ENCODE measurements around the gene MSI2.

MSI2 gene

GRCh38 chr17:57631871-57632270 is 375.5 kb downstream of the MSI2 start:
- Histone ChIP-seq H2BK15ac (replicated peaks; ENCODE audit: low read depth) (no peak overlapping the region), H2BK5ac (ENCODE audit: low read length) (no peak overlapping the region), H4K5ac (ENCODE audit: low read length) (no peak overlapping the region), H3K79me2 (ENCODE audit: control insufficient read depth, insufficient read depth, low read length) (no peaks in the 10 kb centered on the region), H3K79me1 (ENCODE audit: low read length) (no peaks in the 10 kb centered on the region), H2AK5ac (ENCODE audit: low read length) (no peak overlapping the region), H3K23ac (ENCODE audit: low read length) (no peak overlapping the region), H3K27ac (ENCODE audit: low read depth, low read length) (no peak overlapping the region), H3K9ac (ENCODE audit: low read length) (no peak overlapping the region), H3K4me1 (ENCODE audit: control insufficient read depth, low read depth, low read length) (no peaks in the 10 kb centered on the region), H3K4ac (ENCODE audit: low read depth, low read length) (no peak overlapping the region), H3K36me3 (ENCODE audit: control insufficient read depth, insufficient read depth, low read length) (no peaks in the 10 kb centered on the region), H3K4me3 (ENCODE audit: low read length) (no peak overlapping the region), H3K18ac (ENCODE audit: low read length) (no peak overlapping the region), H3K4me2 (ENCODE audit: low read length) (no peak overlapping the region), H2BK120ac (ENCODE audit: low read depth, low read length) (no peak overlapping the region), H3K27me3 (ENCODE audit: insufficient read depth, low read length, poor library complexity) (no peaks in the 10 kb centered on the region), H3K56ac (ENCODE audit: low read length) (no peak overlapping the region), H4K8ac (ENCODE audit: low read depth, low read length) (no peak overlapping the region)
- DNase-seq = no peak
- no CpG with 5 or more reads among the region's 6 CpGs for WGBS (ENCODE audit: extremely low coverage, insufficient coverage, low lambda C conversion rate)

- Histone ChIP-seq H4K5ac (ENCODE audit: low read length) (no peak overlapping the region), H4K8ac (ENCODE audit: low read depth, low read length) (no peak overlapping the region)
These were observed 376.0 kb downstream of the MSI2 start for GRCh38 chr17:57632294-57632693.

GRCh38 chr17:57633236-57633635 is 376.9 kb downstream of the MSI2 start:
- H4K8ac ChIP-seq (ENCODE audit: low read depth, low read length) = no peak overlapping the region
- H3K27me3 ChIP-seq (ENCODE audit: insufficient read depth, low read length, poor library complexity) = no peaks in the 10 kb centered on the region
- H2BK5ac ChIP-seq (ENCODE audit: low read length) = no peak overlapping the region
- H3K4me2 ChIP-seq (ENCODE audit: low read length) = no peak overlapping the region
- no peak overlapping the region for H3K4ac ChIP-seq (ENCODE audit: low read depth, low read length)
- no peak overlapping the region for H4K5ac ChIP-seq (ENCODE audit: low read length)
- no peaks in the 10 kb centered on the region for H3K4me1 ChIP-seq (ENCODE audit: control insufficient read depth, low read depth, low read length)
- no peak for DNase-seq
- H3K79me1 ChIP-seq (ENCODE audit: low read length) = no peaks in the 10 kb centered on the region
- WGBS (ENCODE audit: extremely low coverage, insufficient coverage, low lambda C conversion rate) = no CpG with 5 or more reads among the region's 14 CpGs
- no peaks in the 10 kb centered on the region for H3K79me2 ChIP-seq (ENCODE audit: control insufficient read depth, insufficient read depth, low read length)
- no peak overlapping the region for H3K23ac ChIP-seq (ENCODE audit: low read length)
- no peak overlapping the region for H2AK5ac ChIP-seq (ENCODE audit: low read length)
- H3K56ac ChIP-seq (ENCODE audit: low read length) = no peak overlapping the region
- H3K18ac ChIP-seq (ENCODE audit: low read length) = no peak overlapping the region
- H2BK15ac ChIP-seq (replicated peaks; ENCODE audit: low read depth) = no peak overlapping the region
- H3K36me3 ChIP-seq (ENCODE audit: control insufficient read depth, insufficient read depth, low read length) = no peaks in the 10 kb centered on the region
- no peak overlapping the region for H3K4me3 ChIP-seq (ENCODE audit: low read length)
- no peak overlapping the region for H3K27ac ChIP-seq (ENCODE audit: low read depth, low read length)
- H2BK120ac ChIP-seq (ENCODE audit: low read depth, low read length) = no peak overlapping the region
- H3K9ac ChIP-seq (ENCODE audit: low read length) = no peak overlapping the region

More at GRCh38 chr17:57632294-57632693, 376.0 kb downstream of the MSI2 start:
- Histone ChIP-seq H3K36me3 (ENCODE audit: control insufficient read depth, insufficient read depth, low read length) (no peaks in the 10 kb centered on the region), H3K56ac (ENCODE audit: low read length) (no peak overlapping the region), H3K79me1 (ENCODE audit: low read length) (no peaks in the 10 kb centered on the region), H2AK5ac (ENCODE audit: low read length) (no peak overlapping the region), H2BK15ac (replicated peaks; ENCODE audit: low read depth) (no peak overlapping the region), H3K18ac (ENCODE audit: low read length) (no peak overlapping the region), H2BK5ac (ENCODE audit: low read length) (no peak overlapping the region), H3K27ac (ENCODE audit: low read depth, low read length) (no peak overlapping the region), H3K23ac (ENCODE audit: low read length) (no peak overlapping the region), H3K4me2 (ENCODE audit: low read length) (no peak overlapping the region), H3K4me1 (ENCODE audit: control insufficient read depth, low read depth, low read length) (no peaks in the 10 kb centered on the region), H3K4me3 (ENCODE audit: low read length) (no peak overlapping the region), H2BK120ac (ENCODE audit: low read depth, low read length) (no peak overlapping the region), H3K9ac (ENCODE audit: low read length) (no peak overlapping the region), H3K79me2 (ENCODE audit: control insufficient read depth, insufficient read depth, low read length) (no peaks in the 10 kb centered on the region), H3K27me3 (ENCODE audit: insufficient read depth, low read length, poor library complexity) (no peaks in the 10 kb centered on the region), H3K4ac (ENCODE audit: low read depth, low read length) (no peak overlapping the region)
- no CpG with 5 or more reads among the region's 5 CpGs for WGBS (ENCODE audit: extremely low coverage, insufficient coverage, low lambda C conversion rate)
- no peak for DNase-seq

DNA sequence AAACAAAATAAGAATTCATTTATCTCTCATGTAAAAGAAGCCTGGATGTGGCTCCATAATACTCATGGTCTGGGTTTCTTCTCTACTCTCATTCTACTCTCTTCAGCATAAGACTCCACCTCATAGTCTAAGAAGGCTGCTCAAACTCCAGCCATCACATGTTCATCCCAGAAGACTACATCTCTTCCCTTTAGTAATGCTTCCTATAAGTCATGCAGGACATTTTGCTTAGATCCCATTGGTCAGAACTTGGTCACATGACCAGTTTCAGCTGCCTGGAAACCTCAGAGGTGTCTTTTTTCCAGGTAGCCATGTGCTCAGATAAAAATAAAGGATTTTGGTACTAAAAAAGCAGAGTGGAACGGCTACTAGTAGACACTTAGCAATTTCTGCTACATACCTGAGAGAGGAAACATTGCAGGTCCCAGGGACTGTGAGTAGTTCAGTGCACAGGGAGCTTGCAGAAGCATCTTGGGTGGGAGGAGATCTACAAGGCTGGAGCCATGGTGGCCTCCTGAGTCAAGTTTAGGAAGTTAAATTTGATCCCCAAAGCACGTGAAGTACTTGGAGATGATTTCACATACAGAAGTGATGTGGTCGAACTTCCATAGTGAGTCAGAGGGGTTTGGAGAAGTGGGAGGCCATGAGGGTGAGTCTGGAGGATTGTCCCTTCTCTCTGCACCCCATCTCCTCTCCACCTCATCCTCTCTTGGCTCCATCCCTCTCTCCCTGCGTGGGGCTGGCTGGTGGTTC is 378.6 kb downstream of the MSI2 start:
- no peaks in the 10 kb centered on the region for H3K79me2 ChIP-seq (ENCODE audit: control insufficient read depth, insufficient read depth, low read length)
- H3K18ac ChIP-seq (ENCODE audit: low read length) = no peak overlapping the region
- H3K9ac ChIP-seq (ENCODE audit: low read length) = no peak overlapping the region
- no peaks in the 10 kb centered on the region for H3K79me1 ChIP-seq (ENCODE audit: low read length)
- no peaks in the 10 kb centered on the region for H3K36me3 ChIP-seq (ENCODE audit: control insufficient read depth, insufficient read depth, low read length)
- no peak overlapping the region for H4K5ac ChIP-seq (ENCODE audit: low read length)
- H3K27me3 ChIP-seq (ENCODE audit: insufficient read depth, low read length, poor library complexity) = no peaks in the 10 kb centered on the region
- H3K27ac ChIP-seq (ENCODE audit: low read depth, low read length) = no peak overlapping the region
- peaks cover 1% of the 10 kb centered on the region for H3K4me1 ChIP-seq (ENCODE audit: control insufficient read depth, low read depth, low read length)
- H2BK5ac ChIP-seq (ENCODE audit: low read length) = no peak overlapping the region
- H3K4me3 ChIP-seq (ENCODE audit: low read length) = no peak overlapping the region
- WGBS (ENCODE audit: extremely low coverage, insufficient coverage, low lambda C conversion rate) = no CpG with 5 or more reads among the region's 4 CpGs
- no peak overlapping the region for H2BK120ac ChIP-seq (ENCODE audit: low read depth, low read length)
- no peak overlapping the region for H3K4me2 ChIP-seq (ENCODE audit: low read length)
- H4K8ac ChIP-seq (ENCODE audit: low read depth, low read length) = no peak overlapping the region
- no peak overlapping the region for H2AK5ac ChIP-seq (ENCODE audit: low read length)
- H3K4ac ChIP-seq (ENCODE audit: low read depth, low read length) = no peak overlapping the region
- DNase-seq = no peak
- H3K23ac ChIP-seq (ENCODE audit: low read length) = no peak overlapping the region
- no peak overlapping the region for H3K56ac ChIP-seq (ENCODE audit: low read length)
- H2BK15ac ChIP-seq (replicated peaks; ENCODE audit: low read depth) = no peak overlapping the region

DNA sequence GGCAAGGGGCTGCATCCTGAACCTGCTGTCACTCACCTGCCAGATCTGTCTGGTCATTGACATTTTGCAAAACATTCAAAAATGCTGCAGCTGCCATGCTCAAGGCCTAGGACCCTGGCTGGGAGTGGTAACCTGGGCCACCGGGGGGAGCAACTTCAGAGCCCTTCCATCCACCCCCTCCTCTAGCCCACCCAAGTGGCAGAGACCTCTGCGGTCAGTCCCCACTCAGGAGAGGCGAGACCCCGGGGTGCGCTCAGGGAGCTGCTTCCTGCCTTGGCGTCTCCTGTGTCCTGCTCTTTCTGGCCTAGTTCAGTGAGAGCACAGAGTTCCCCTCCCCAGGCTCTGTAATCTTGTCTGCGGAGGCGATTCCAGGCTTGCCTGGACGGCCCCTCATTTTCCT is 380.0 kb downstream of the MSI2 start:
- Histone ChIP-seq H3K18ac (ENCODE audit: low read length) (no peak overlapping the region), H3K56ac (ENCODE audit: low read length) (no peak overlapping the region), H4K5ac (ENCODE audit: low read length) (no peak overlapping the region), H3K4me2 (ENCODE audit: low read length) (no peak overlapping the region), H2AK5ac (ENCODE audit: low read length) (no peak overlapping the region), H3K79me1 (ENCODE audit: low read length) (no peaks in the 10 kb centered on the region), H2BK120ac (ENCODE audit: low read depth, low read length) (no peak overlapping the region), H3K9ac (ENCODE audit: low read length) (no peak overlapping the region), H3K27ac (ENCODE audit: low read depth, low read length) (no peak overlapping the region), H4K8ac (ENCODE audit: low read depth, low read length) (no peak overlapping the region), H3K4me3 (ENCODE audit: low read length) (no peak overlapping the region), H2BK5ac (ENCODE audit: low read length) (no peak overlapping the region), H3K79me2 (ENCODE audit: control insufficient read depth, insufficient read depth, low read length) (no peaks in the 10 kb centered on the region), H3K36me3 (ENCODE audit: control insufficient read depth, insufficient read depth, low read length) (no peaks in the 10 kb centered on the region), H2BK15ac (replicated peaks; ENCODE audit: low read depth) (no peak overlapping the region), H3K4ac (ENCODE audit: low read depth, low read length) (no peak overlapping the region), H3K27me3 (ENCODE audit: insufficient read depth, low read length, poor library complexity) (no peaks in the 10 kb centered on the region), H3K4me1 (ENCODE audit: control insufficient read depth, low read depth, low read length) (peaks cover 2% of the 10 kb centered on the region), H3K23ac (ENCODE audit: low read length) (no peak overlapping the region)
- DNase-seq = no peak
- WGBS (ENCODE audit: extremely low coverage, insufficient coverage, low lambda C conversion rate) = no CpG with 5 or more reads among the region's 9 CpGs
